GM21717 (cell line): Measurements from ENCODE around the gene ICAM4.
"Not testable (repeated sequence)": the region's sequence is repeated elsewhere in the genome, so short reads cannot be mapped to it uniquely, and the experiment has no call there.

Experiments used
- ATAC-seq: cut with Tn5 transposase; IDR thresholded peaks from one replicate; pipeline ENCODE4 v1.9.1; 2021; ENCODE audit warnings: mild to moderate bottlenecking, moderate library complexity; ENCODE audit not compliant: unreplicated experiment

Gene ICAM4

DNA sequence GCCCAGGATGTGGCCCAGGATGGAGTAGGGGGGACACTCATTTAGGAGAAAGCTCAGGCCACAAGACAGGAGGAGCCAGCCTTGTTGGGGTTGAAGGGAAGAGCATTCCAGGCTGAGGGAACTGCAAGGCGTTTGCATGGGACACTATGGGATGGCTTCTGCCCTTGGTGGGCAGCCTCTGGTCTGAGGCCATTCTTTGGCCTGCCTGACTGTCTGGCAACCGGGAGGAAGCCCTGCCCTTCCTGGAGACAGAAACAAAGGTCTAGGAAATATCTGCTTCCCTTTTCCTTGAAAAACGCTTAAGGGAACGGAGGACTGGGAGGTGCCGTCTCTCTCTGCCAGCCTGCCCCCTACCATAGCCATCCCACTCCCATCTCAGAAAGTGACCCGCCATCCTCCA, 18.7 kb upstream of the ICAM4 start:
- ATAC-seq = no peak

DNA sequence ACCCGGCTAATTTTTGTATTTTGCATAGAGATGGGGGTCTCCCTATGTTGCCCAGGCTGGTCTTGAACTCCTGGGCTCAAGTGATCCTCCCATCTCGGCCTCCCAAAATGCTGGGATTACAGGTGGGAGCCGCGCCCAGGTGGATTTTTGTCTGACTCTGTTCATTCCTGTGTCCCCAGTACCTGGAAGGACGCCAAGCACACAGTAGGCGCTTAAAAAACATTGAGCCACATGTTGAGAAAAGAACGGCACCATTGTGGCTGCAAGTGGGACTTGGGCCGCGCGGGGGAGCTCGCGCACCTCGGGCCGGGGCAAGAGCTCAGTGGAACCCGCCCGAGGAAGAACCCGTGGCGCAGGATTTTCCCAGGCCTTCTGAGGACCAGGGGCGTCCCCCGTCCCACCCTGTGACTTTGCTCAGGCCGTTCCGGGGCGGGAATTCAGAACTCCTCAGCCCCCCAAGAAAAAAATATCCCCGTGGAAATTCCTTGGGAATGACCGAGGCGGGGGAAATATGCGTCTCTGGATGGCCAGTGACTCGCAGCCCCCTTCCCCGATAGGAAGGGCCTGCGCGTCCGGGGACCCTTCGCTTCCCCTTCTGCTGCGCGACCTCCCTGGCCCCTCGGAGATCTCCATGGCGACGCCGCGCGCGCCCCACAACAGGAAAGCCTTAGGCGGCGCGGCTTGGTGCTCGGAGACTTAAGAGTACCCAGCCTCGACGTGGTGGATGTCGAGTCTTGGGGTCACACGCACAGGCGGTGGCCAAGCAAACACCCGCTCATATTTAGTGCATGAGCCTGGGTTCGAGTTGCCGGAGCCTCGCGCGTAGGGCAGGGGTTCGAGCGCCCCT, 17.2 kb upstream of the ICAM4 start:
- peak; percentile 34 for ATAC-seq

DNA sequence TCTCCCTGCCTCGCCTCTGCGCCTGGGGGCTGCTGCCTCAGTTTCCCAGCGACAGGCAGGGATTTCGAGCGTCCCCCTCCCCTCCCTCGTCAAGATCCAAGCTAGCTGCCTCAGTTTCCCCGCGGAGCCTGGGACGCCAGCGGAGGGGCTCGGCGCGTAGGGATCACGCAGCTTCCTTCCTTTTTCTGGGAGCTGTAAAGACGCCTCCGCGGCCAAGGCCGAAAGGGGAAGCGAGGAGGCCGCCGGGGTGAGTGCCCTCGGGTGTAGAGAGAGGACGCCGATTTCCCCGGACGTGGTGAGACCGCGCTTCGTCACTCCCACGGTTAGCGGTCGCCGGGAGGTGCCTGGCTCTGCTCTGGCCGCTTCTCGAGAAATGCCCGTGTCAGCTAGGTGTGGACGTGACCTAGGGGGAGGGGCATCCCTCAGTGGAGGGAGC, 16.6 kb upstream of the ICAM4 start:
- ATAC-seq = peak; percentile 33

DNA sequence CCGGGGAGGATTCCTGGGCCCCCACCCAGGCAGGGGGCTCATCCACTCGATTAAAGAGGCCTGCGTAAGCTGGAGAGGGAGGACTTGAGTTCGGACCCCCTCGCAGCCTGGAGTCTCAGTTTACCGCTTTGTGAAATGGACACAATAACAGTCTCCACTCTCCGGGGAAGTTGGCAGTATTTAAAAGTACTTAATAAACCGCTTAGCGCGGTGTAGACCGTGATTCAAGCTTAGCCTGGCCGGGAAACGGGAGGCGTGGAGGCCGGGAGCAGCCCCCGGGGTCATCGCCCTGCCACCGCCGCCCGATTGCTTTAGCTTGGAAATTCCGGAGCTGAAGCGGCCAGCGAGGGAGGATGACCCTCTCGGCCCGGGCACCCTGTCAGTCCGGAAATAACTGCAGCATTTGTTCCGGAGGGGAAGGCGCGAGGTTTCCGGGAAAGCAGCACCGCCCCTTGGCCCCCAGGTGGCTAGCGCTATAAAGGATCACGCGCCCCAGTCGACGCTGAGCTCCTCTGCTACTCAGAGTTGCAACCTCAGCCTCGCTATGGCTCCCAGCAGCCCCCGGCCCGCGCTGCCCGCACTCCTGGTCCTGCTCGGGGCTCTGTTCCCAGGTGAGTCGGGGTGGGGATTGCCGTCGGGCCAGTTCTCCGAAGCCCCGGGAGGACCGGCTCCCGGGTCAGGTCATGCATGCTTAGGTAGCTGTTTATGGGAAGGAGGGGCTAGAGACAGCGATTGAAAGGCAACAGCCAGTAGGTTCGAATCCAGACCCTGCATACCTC, 15.9 kb upstream of the ICAM4 start, which contains the start of gene ICAM1:
ICAM1 (plus strand) TSS at position 505 of the 779 bp plus-strand sequence; CDS start at position 545, 40 bp downstream.
- peak; percentile 31 for ATAC-seq

DNA sequence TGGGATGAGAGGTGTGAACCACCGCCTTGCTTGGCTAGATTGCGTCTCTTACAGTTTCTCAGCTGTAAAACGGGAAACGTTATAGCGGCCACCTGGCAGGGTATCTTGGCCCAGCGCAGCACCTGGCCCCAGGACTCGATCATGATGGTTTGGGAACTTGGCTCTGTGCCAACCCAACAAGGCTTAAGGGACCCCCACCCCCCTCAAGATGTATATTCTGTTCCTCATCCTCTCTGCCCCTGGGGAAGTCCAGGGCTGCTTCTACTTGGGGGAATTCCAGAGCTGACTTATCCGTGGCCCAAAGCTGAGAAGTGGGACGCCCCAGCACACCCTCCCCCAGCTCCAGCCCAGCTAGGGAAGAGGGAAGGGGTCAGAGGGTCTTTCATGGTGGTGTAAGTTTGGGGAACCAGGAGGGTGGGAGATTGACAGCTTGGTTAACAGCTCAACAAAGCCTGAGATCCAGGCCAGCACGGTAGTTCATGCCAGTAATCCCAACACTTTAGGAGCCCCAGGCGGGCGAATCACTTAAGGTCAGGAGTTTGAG, 15.1 kb upstream of the ICAM4 start:
- peak; percentile 20 for ATAC-seq

DNA sequence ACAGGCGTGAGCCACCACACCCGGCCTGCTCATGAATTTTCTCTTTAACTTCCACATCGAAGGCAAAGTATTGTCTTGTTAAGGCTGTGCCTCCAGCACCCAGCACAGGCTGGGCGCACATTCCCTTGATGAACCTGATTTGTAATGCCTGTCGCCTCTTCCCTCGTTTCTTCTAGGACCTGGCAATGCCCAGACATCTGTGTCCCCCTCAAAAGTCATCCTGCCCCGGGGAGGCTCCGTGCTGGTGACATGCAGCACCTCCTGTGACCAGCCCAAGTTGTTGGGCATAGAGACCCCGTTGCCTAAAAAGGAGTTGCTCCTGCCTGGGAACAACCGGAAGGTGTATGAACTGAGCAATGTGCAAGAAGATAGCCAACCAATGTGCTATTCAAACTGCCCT, 12.2 kb upstream of the ICAM4 start:
- ATAC-seq = no peak

DNA sequence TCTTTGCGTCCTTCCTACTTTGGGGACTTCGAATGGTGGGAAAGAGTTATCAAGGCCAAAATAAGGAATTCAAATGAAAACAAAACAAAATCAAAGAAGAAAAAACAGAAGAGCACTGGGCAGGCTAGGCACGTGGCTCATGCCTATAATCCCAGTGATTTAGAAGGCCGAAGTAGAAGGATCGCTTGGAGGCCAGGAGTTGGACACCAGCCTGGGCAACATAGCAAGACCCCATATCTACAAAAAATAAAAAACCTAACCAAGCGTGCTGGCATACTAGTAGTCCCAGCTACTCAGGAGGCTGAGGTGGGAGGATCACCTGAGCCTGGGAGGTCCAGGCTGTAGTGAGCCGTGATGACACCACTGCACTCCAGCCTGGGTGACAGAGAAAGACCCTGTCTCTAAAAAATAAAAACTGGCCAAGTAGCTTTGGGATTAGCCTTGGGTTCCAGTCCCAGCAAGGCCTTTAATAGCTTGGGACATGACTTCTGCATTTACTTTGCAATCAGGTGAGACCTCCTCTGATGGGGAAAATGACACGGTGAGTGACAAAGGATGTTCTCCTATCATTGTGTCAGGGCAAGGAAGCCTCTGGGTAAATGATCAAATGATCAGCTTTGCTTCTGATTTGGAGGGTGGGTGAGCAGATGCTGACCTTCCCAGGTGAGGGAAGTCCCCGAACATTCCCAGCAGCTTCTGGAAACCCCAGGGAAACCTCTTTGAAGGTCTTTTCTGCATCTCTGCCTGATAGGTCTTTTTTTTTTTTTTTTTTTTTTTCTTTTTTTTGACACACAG, 8.8 kb upstream of the ICAM4 start:
- no peak for ATAC-seq

DNA sequence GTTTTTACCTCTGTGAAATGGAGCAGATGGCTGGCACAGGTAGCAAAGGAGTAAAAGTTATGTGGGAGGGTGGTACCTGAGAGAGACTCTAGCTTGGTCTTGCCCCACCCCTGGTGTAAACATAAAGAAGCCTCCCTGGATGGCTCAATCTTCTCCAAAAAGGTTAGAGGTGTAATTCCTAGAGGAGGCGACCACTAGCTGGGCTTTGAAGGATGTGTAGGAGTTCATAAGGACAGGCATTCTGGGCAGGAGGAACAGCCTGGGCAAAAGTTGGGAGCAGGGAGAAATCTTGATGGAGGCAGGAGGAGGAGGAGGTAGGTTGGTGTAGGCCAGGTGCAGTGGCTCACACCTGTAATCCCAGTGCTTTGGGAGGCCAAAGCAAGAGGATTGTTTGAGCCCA, 7.8 kb upstream of the ICAM4 start:
- no peak for ATAC-seq

DNA sequence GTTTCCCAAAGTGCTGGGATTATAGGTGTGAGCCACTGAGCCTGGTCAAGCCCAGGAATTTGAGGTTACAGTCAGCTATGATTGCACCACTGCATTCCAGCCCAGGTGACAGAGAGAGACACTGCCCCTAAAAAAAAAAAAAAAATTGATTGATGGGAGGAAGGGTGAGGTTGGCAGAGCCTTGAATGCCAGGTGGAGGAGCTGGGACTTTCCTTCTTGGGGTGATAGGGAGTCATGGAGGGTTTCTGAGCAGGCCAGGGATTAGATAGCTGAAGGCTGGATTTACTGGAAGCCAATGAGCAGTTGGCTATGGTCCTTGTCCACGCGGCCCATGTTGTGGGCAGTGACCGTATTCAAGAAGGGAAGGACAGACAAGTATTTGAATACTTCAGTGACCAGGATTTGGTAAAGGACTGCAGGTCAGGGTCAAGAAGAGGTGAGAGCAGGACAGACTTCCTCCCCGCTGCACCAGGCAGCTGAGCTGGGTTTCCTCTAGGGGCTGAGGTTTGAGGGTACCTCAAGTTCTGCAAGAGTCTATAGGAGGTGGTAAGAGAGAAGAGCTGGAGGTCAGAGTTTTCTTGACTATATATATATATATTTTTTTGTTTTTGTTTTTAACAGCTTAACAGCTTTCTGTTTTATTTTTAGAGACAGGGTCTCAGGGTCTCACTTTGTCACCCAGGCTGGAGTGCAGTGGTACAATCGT, 6.9 kb upstream of the ICAM4 start:
- no peak for ATAC-seq

DNA sequence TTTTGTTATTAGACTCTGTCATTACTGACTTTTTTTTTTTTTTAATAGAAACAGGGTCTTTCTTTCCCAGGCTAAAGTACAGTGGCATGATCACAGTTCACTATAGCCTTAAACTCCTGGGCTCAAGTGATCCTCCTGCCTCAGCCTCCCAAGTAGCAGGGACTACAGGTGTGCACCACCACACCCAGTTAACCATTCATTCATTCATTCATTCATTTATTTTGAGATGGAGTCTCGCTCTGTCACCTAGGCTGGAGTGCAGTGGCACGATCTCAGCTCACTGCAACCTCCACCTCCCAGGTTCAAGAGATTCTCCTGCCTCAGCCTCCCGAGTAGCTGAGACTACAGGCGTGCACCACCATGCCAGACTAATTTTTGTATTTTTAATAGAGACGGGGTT, 4.7 kb upstream of the ICAM4 start:
- ATAC-seq = not testable (repeated sequence)

DNA sequence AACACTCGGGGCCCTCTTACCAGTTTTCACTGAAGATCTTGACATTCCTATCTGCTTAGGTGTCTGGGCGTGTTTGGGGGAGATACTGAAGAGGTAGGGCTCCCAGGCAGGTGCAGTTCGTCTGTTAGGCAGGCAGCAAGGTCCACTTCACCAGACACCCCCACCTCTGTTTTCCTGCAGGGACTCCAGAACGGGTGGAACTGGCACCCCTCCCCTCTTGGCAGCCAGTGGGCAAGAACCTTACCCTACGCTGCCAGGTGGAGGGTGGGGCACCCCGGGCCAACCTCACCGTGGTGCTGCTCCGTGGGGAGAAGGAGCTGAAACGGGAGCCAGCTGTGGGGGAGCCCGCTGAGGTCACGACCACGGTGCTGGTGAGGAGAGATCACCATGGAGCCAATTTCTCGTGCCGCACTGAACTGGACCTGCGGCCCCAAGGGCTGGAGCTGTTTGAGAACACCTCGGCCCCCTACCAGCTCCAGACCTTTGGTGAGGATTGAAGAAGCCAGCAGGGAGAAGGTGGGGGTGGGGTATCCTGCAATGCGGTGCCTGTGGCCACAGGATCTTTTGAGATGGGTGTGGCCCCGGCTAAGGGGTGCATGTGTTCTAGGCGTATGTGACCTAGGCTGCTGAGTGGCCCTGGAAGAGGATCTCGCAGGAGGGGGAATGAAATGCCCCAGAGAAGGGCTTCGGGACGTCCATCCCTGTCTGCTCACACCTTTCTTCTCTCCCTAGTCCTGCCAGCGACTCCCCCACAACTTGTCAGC, 3.3 kb upstream of the ICAM4 start:
- no peak for ATAC-seq

DNA sequence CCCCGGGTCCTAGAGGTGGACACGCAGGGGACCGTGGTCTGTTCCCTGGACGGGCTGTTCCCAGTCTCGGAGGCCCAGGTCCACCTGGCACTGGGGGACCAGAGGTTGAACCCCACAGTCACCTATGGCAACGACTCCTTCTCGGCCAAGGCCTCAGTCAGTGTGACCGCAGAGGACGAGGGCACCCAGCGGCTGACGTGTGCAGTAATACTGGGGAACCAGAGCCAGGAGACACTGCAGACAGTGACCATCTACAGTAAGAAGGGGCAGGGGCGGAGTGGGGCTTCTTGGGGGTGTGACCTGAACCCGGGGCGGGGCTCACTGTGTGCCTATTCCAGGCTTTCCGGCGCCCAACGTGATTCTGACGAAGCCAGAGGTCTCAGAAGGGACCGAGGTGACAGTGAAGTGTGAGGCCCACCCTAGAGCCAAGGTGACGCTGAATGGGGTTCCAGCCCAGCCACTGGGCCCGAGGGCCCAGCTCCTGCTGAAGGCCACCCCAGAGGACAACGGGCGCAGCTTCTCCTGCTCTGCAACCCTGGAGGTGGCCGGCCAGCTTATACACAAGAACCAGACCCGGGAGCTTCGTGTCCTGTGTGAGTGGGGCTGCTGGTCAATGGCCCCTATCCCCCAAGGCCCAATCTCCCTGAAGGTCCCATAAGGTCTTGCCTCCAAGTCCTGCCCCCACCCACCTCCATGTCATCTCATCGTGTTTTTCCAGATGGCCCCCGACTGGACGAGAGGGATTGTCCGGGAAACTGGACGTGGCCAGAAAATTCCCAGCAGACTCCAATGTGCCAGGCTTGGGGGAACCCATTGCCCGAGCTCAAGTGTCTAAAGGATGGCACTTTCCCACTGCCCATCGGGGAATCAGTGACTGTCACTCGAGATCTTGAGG, 2.4 kb upstream of the ICAM4 start:
- no peak for ATAC-seq

DNA sequence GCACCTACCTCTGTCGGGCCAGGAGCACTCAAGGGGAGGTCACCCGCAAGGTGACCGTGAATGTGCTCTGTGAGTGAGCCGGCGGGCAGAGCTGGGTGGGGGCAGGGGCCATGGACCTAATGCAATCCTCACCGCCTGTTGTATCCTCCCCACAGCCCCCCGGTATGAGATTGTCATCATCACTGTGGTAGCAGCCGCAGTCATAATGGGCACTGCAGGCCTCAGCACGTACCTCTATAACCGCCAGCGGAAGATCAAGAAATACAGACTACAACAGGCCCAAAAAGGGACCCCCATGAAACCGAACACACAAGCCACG, 1.8 kb upstream of the ICAM4 start:
- ATAC-seq = no peak

DNA sequence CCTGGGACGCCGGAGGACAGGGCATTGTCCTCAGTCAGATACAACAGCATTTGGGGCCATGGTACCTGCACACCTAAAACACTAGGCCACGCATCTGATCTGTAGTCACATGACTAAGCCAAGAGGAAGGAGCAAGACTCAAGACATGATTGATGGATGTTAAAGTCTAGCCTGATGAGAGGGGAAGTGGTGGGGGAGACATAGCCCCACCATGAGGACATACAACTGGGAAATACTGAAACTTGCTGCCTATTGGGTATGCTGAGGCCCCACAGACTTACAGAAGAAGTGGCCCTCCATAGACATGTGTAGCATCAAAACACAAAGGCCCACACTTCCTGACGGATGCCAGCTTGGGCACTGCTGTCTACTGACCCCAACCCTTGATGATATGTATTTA, 1.4 kb upstream of the ICAM4 start:
- no peak for ATAC-seq

DNA sequence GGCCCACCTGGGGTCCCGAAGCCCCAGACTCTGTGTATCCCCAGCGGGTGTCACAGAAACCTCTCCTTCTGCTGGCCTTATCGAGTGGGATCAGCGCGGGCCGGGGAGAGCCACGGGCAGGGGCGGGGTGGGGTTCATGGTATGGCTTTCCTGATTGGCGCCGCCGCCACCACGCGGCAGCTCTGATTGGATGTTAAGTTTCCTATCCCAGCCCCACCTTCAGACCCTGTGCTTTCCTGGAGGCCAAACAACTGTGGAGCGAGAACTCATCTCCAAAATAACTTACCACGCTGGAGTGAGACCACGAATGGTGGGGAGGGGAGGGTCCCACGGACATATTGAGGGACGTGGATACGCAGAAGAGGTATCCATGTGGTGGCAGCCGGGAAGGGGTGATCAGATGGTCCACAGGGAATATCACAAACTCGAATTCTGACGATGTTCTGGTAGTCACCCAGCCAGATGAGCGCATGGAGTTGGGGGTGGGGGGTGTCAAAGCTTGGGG, 2.0 kb downstream of the ICAM4 start:
- ATAC-seq = no peak

DNA sequence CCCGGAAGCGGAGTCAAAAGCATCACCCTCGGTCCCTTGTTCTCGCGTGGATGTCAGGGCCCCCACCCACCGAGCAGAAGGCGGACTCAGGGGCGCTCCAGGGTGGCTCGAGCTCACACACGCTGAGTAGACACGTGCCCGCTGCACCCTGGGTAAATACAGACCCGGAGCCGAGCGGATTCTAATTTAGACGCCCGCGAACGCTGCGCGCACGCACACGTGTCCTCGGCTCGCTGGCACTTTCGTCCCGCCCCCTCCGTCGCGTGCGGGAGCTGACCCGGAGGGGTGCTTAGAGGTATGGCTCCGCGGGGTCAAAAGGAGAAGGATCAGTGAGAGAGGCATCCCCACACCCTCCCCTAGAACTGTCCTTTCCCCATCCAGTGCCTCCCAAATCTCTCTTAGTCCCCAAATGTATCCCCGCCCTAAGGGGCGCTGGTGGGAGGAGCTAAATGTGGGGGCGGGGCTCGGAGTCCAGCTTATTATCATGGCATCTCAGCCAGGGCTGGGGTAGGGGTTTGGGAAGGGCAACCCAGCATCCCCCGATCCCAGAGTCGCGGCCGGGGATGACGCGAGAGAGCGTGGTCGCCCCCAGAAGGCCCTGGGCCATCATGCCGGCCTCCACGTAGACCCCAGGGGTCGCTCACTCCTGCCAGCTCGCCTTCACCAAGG, 2.5 kb downstream of the ICAM4 start:
- no peak for ATAC-seq

DNA sequence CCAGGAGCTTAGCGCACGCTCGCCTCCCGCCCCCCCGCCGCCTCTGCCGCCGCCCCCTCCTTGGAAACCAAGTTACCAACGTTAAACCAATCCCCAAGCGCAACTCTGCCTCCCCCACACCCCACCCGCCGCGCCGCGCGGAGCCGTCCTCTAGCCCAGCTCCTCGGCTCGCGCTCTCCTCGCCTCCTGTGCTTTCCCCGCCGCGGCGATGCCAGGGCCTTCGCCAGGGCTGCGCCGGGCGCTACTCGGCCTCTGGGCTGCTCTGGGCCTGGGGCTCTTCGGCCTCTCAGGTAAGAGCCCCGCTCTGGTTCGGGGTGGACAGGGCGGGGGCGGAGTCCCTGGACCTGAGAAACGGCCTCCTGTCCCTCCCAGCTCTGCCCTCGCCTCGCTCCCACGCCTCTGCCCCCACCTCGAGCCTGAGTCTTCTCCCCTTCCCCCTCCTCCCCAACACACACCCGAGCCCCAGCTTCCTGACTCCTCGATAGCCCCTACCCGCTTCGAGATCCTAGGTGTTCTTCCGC, 3.1 kb downstream of the ICAM4 start, which contains the start of gene ICAM5:
ICAM5 (plus strand) TSS at position 117 of the 521 bp plus-strand sequence; CDS start at position 209, 92 bp downstream.
- ATAC-seq = no peak
